GM12801 (cell line): ENCODE data around the gene PPIL1.

ENCODE experiments used
- CTCF ChIP-seq: IDR thresholded peaks from one replicate; pipeline ENCODE4 v1.5.1; 2011; ENCODE audit warnings: control low read depth; ENCODE audit not compliant: insufficient read length; ENCODE audit errors: extremely low read depth

The PPIL1 gene

GRCh38 chr6:36860126-36860525 lies 14.5 kb downstream of the PPIL1 start:
- no peak for TF ChIP-seq CTCF

DNA sequence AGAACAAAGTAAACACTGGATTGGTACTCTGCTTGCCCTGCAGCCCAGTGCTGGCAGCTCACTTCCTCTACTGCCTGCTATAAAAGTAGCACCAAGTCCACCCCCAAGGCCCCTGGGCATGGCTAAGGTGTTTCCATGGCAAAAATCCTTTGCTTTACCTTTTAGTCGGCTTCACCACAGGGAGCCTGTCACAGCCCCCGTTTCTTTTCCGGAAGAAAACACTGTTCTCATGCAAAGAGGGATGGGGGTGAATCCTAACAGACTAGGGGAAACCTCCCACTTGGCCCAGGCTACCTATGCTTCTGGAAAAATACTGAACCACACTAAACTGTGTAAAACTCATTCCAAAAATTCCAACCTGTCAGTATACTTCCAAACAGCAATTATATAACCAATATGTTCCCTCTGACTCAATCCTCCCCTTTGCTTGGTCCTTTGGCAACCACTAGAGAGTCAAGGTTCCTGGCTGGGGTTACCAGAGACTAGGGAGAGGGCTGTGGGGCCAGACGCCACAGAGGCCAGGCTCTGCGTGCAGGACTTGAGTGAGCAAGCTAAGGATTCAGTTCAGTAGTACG lies 16.1 kb downstream of the PPIL1 start:
- TF ChIP-seq CTCF = no peak

DNA sequence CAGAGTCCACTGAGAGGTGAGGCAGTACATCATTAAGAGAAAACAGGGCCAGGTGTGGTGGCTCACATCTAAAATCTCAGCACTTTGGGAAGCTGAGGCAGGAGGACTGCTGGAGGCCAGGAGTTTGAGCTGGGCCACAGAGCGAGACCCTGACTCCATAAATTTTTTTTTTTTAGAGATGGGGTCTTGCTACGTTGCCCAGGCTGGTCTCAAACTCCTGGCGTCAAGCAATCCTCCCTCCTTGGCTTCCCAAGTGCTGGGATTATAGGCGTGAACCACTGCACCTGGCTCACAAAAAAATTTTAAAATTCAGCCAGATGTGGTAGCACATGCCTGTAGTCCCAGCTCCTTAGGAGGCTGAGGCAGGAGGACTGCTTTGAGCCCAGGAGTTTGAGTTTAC lies 17.3 kb downstream of the PPIL1 start:
- no peak for TF ChIP-seq CTCF

- TF ChIP-seq CTCF = no peak
These were observed 18.3 kb downstream of the PPIL1 start for GRCh38 chr6:36856277-36856676.

GRCh38 chr6:36855750-36856149 lies 18.9 kb downstream of the PPIL1 start:
- no peak for TF ChIP-seq CTCF

DNA sequence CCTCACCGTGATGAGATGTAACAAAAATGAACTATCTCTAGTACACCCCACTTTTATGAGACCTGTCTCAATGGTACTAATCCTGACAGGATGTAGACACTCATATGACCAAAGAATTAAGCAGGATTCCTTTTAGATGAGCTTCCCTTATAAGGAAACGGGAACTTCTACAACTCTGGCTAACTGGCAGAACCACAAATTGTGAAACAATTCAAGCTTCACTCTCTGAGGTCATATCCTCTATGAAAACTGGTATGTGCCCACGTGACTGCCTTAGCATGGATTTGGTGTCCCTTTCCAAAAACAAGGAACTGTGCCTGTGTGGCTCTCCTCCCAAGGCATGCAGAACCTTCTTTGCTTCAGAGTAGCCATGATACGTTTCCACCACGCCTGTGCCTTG lies 21.3 kb downstream of the PPIL1 start:
- TF ChIP-seq CTCF = no peak

DNA sequence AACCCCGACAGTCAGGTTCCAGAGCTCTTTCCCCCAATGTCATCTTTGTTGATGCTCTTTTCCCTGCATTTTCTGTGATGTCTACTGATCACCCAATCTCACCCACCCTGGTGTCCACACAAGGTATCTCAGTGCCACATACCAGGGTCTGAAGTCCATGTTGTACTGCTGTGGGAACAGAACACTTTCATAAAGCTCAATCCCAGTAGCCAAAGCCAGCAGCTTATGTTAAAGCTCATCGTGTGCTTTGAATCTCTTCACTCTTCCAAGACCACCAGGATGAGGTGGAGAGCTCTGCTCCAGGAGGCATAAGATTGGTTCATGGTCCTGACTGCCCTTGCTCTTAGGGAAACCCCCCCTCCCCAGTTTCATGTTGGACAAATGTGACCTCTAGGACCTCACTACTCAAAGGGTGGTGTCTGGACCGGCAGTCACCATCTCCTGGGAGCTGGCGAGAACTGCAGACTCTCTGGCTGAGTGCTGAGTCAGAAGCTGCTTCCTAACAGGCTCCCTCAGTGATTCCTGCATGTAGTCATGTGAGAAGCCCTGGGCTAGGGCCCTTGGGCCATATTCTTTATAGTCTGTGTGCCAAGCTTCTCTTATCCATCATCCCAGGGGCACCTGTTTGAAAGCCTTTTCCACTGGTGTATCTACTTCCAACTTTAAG lies 22.0 kb downstream of the PPIL1 start:
- no peak for TF ChIP-seq CTCF

- TF ChIP-seq CTCF = no peak
These were observed 23.0 kb downstream of the PPIL1 start for GRCh38 chr6:36851626-36852025.
